ENCODE results near the gene YY1.

YY1 gene

GRCh38 chr14:100323942-100324307 is 85.0 kb downstream of the YY1 start:
- Histone ChIP-seq H3K4me1 (ENCODE audit: insufficient read depth, low read length) (no peaks in the 10 kb centered on the region; the same call in 1 of the 2 replicates), H3K9me3 (ENCODE audit: control insufficient read depth, insufficient read depth, low read length) (no peaks in the 10 kb centered on the region), H3K9ac (ENCODE audit: low read depth, low read length) (no peak overlapping the region), H3K36me3 (ENCODE audit: insufficient read depth, low read length) (no peaks in the 10 kb centered on the region)

- Histone ChIP-seq H3K9ac (ENCODE audit: low read depth, low read length) (no peak overlapping the region), H3K36me3 (ENCODE audit: insufficient read depth, low read length) (no peaks in the 10 kb centered on the region), H3K4me1 (ENCODE audit: insufficient read depth, low read length) (no peaks in the 10 kb centered on the region; the same call in 1 of the 2 replicates), H3K9me3 (ENCODE audit: control insufficient read depth, insufficient read depth, low read length) (no peaks in the 10 kb centered on the region)
Measured at GRCh38 chr14:100325231-100325632, 86.3 kb downstream of the YY1 start.

DNA sequence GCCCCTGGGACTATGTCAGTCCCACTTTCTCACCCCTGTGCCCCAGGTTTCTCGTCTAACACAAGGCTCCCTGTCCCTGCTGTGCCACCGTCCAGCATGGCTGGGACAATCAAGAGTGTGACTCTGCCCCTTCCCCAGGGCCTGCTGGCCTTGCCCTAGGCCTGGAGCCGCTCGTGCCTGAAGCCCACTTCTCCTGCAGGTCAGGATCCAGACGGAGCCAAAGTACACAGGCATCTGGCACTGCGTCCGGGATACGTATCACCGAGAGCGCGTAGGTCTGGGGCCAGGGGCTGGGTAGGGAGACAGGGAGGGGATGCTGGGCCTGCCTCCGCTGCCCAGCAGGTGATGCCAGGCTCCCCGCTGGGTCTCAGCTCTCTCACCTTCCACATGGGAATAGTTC is 87.0 kb downstream of the YY1 start:
- H3K9ac ChIP-seq (ENCODE audit: low read depth, low read length) = no peak overlapping the region
- no peaks in the 10 kb centered on the region; the same call in 1 of the 2 replicates for H3K4me1 ChIP-seq (ENCODE audit: insufficient read depth, low read length)
- H3K36me3 ChIP-seq (ENCODE audit: insufficient read depth, low read length) = no peaks in the 10 kb centered on the region
- H3K9me3 ChIP-seq (ENCODE audit: control insufficient read depth, insufficient read depth, low read length) = no peaks in the 10 kb centered on the region

GRCh38 chr14:100327128-100327527 is 88.2 kb downstream of the YY1 start:
- no peaks in the 10 kb centered on the region for H3K4me1 ChIP-seq (ENCODE audit: insufficient read depth, low read length)
- no peak overlapping the region for H3K9ac ChIP-seq (ENCODE audit: low read depth, low read length)
- H3K36me3 ChIP-seq (ENCODE audit: insufficient read depth, low read length) = no peaks in the 10 kb centered on the region
- H3K9me3 ChIP-seq (ENCODE audit: control insufficient read depth, insufficient read depth, low read length) = no peaks in the 10 kb centered on the region

DNA sequence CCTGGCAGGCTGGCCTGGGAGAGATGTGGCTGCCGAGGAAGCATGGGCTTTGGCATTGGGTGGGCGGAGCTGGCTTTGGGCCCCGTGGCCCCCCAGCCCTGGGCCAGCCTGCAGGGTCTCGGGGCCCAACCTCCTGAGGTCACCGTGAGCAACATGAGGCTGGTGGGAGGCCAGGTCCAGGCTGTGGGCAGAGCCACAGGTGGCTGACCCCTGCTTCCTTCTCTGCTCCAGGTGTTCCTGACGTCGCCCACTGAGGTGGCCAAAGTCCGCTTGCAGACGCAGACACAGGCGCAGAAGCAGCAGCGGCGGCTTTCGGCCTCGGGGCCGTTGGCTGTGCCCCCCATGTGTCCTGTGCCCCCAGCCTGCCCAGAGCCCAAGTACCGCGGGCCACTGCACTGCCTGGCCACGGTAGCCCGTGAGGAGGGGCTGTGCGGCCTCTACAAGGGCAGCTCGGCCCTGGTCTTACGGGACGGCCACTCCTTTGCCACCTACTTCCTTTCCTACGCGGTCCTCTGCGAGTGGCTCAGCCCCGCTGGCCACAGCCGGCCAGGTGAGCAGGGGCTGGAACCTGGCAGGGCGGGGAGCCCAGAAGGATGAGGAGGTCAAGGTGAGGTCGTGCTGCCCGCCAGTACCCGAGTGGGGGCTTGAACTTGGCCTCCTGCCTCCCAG is 89.7 kb downstream of the YY1 start:
- no peaks in the 10 kb centered on the region for H3K9me3 ChIP-seq (ENCODE audit: control insufficient read depth, insufficient read depth, low read length)
- H3K9ac ChIP-seq (ENCODE audit: low read depth, low read length) = no peak overlapping the region
- H3K4me1 ChIP-seq (ENCODE audit: insufficient read depth, low read length) = no peaks in the 10 kb centered on the region
- H3K36me3 ChIP-seq (ENCODE audit: insufficient read depth, low read length) = no peaks in the 10 kb centered on the region

DNA sequence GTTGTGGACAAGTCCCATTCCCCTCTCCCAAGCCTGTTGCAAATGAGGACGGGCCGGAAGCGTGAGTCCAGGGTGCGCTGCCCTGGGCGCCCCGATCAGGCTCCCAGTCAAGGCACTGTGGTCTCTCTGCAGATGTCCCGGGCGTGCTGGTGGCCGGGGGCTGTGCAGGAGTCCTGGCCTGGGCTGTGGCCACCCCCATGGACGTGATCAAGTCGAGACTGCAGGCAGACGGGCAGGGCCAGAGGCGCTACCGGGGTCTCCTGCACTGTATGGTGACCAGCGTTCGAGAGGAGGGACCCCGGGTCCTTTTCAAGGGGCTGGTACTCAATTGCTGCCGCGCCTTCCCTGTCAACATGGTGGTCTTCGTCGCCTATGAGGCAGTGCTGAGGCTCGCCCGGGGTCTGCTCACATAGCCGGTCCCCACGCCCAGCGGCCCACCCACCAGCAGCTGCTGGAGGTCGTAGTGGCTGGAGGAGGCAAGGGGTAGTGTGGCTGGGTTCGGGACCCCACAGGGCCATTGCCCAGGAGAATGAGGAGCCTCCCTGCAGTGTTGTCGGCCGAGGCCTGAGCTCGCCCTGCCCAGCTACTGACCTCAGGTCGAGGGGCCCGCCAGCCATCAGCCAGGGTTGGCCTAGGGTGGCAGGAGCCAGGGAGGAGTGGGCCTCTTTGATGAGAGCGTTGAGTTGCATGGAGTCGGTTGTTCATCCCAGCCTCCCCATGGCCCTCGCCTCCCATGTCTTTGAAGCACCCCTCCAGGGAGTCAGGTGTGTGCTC is 90.5 kb downstream of the YY1 start:
- no peaks in the 10 kb centered on the region for H3K36me3 ChIP-seq (ENCODE audit: insufficient read depth, low read length)
- H3K9me3 ChIP-seq (ENCODE audit: control insufficient read depth, insufficient read depth, low read length) = no peaks in the 10 kb centered on the region
- no peak overlapping the region for H3K9ac ChIP-seq (ENCODE audit: low read depth, low read length)
- H3K4me1 ChIP-seq (ENCODE audit: insufficient read depth, low read length) = no peaks in the 10 kb centered on the region

- Histone ChIP-seq H3K9me3 (ENCODE audit: control insufficient read depth, insufficient read depth, low read length) (no peaks in the 10 kb centered on the region), H3K36me3 (ENCODE audit: insufficient read depth, low read length) (no peaks in the 10 kb centered on the region), H3K4me1 (ENCODE audit: insufficient read depth, low read length) (no peaks in the 10 kb centered on the region), H3K9ac (ENCODE audit: low read depth, low read length) (no peak overlapping the region)
Measured at GRCh38 chr14:100330007-100330344, 91.0 kb downstream of the YY1 start.

- H3K4me1 ChIP-seq (ENCODE audit: insufficient read depth, low read length) = no peaks in the 10 kb centered on the region
- H3K36me3 ChIP-seq (ENCODE audit: insufficient read depth, low read length) = no peaks in the 10 kb centered on the region
- no peak overlapping the region for H3K9ac ChIP-seq (ENCODE audit: low read depth, low read length)
- H3K9me3 ChIP-seq (ENCODE audit: control insufficient read depth, insufficient read depth, low read length) = no peaks in the 10 kb centered on the region
Measured at GRCh38 chr14:100330388-100330931, 91.5 kb downstream of the YY1 start.

DNA sequence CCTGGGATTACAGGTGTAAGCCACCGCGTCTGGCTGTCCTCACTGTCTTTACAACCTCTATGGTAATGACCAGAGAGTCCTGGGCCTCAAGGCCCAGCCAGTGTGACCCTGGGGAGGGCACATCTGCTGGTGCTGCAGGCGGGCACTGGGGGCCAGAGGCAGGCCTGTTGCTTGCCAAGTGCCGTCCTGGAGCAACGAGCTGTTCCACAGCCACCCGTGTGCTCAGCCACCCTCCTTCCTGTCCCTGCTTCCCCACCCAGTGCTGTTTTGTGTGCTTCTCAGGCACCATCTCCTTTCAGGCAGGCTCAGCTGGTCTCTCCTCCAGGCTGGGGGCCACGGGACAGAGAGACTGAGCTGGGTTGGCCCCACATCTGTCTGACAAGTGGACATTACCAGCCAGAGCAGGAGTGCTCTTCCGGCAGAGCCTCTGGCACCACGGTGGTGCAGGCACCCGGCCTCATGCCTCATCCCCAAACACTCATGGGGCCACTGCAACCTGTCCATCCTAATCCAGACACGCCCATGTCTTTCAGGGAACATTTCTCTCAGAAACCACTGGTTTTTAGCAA is 93.2 kb downstream of the YY1 start:
- no peak overlapping the region for H3K9ac ChIP-seq (ENCODE audit: low read depth, low read length)
- H3K36me3 ChIP-seq (ENCODE audit: insufficient read depth, low read length) = peaks cover 12% of the 10 kb centered on the region
- H3K4me1 ChIP-seq (ENCODE audit: insufficient read depth, low read length) = no peaks in the 10 kb centered on the region
- no peaks in the 10 kb centered on the region for H3K9me3 ChIP-seq (ENCODE audit: control insufficient read depth, insufficient read depth, low read length)
